NCI-H146 (cell line): ENCODE data around the gene COL6A3.
"Not testable (repeated sequence)": the region's sequence is repeated elsewhere in the genome, so short reads cannot be mapped to it uniquely, and the experiment has no call there.

Experiments
- DNase-seq: peaks from one replicate; lab custom pipeline; 2025; lab: John Stamatoyannopoulos, UW

Gene COL6A3

DNA sequence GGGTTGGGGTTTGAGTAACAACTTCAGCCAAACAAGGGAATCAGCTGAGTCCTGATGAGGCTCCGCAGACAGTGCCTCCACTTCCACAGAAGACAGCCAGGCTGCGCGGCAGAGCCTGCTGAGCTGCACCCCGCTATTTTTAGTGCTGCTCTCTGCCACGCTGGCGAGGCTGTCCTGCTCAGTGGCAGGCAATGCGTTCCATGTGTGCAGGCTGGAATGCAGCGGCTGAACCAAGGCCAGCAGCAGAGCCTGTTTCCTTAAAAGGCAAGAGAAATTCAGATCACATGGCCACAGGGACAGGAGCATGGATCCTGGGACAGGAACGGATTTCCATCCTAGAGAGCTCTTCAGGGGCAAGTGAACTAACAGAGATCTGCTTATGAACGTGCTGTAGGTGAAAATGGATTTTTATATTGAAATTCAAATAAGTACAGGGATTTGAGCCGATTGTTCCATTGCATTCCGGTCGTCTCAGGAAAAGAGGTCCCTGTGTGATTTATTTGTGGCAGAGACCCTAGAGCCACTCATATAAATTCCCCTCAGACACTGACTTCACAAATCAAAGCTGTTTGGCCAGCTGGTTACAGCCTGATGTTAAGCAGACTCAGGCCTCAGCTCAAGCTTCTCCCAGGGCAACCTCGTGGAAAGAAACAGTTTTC is 98.7 kb downstream of the COL6A3 start:
- no peak for DNase-seq

DNA sequence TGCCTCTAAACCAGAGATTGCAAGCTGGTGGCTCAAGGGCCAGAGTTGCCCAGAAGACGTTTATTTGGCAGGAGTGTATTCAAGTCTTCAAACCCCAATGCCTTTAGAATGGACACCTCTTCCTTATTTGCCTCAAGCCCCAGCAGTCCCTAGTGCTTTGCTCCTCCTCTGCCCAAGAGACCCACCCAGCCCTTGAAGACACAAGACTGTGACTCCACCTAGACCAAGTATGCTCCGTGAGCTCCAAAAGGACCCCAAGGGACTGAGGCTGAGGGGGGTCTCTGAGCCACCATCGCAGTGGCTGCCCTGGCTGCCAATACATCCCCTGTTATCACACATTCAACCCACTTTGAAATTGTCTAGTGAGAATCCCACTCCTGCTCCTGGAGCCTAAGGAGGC is 99.3 kb downstream of the COL6A3 start:
- DNase-seq: no peak

DNA sequence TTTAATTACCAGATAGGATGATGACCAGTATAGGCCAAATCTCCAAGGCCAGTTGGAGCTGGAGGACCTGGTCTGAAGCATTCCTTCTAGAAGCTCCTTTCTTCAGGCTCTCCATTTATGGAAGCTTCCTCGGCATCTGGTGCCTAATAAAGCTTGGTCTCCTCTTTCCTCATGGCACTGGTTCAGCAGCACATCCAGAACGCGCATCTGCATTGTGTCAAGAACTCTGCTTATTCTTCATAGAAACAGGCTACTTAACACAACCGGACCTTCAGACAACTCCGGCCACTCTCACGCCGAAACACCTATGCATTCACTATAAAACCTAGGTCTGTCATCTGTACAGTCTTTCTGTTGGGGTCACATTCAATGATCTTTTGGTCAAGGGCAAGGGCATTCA is 99.8 kb downstream of the COL6A3 start:
- no peak for DNase-seq

DNA sequence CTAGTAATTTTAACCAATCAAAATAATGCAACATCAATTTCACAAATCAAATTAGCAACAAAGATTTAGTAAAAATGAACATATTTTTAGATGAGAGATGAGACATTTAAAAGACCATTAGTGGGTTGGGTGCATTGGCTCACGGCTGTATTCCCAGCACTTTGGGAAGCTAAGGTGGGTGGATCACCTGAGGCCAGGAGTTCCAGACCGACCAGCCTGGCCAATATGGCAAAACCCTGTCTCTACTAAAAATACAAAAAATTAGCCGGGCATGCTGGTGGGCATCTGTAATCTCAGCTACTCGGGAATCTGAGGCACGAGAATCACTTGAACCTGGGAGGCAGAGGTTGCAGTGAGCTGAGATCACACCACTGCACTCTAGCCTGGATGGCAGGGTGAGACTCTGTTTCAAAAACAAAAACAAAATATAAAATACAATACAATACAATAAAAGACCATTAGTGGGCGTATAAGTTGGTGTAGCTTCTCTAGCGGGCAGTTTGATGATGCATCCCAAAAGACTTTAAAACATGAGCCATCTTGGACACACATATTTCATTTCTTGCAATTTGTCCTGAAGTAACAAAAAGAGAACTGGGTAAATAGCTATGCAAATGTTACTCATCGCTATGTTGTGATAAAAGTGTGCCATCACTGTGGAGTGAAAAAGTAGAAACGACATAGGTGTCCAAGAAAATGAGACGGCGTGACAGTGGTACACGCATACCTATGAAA is 101.8 kb downstream of the COL6A3 start:
- no peak for DNase-seq

DNA sequence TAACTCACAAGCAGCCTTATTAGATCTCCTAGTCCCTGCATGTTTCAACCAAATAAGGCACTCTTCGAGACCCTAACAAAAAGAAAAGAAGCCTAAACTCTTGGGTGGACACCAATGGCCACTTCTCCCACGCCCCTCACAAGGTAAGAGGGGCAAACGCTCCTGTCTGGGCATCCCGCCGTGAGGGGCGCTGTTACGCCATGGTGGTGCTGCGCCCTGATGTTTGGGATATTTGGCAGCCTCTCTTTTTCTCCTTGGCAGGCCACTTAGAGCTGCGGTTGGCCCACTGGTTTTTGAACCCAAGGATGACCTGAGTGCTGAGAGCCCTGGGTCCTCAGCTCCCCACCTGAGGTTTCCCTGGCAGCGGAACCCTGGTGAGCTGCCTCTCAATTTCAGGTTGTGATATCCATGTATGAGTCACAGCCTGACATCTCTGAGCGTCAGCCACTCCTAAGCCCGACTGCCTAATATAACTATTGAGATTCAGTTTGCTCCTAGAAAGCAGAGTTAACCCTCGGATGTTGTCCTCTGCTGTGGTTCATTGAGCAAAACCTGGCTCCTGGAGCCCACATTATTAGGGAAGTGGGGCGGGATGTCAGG is 103.3 kb downstream of the COL6A3 start:
- DNase-seq: no peak

DNA sequence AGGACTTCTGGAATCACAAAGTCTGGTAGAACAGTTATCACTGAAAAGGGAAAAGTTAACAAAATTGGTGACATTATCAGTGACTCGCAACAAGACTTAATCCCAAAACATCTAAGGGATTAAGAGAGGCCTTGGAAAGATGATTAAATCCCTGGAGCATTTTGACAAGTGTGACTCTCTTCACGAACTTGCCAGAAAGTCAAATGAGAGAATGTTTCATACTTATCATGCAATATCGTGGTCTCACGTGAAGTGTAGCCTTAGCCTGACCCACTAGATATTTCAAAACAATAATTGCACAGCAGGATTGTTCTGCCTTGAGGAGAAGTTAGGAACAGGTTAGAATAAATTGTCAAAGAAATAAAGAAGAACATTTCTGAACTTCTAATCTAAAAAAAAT is 104.5 kb downstream of the COL6A3 start:
- no peak for DNase-seq

DNA sequence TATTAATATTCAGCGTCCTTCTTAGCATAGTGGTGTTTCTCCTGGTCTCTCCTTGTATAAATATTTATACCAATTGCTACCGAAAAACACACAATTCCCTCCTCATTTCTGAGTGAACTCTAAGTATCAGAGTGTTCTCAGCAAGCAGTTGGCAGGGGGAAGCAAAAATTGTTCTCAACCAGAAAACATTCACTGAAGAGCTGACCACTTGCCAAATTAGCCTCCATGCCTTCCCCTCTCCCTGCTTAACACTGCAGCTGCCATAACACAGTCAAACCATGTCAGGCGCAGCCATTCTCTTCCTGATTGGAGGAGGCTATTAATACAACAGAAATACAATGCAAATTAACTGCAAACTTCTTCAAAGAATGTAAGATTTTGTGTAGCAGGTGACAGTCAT is 105.0 kb downstream of the COL6A3 start:
- no peak for DNase-seq

DNA sequence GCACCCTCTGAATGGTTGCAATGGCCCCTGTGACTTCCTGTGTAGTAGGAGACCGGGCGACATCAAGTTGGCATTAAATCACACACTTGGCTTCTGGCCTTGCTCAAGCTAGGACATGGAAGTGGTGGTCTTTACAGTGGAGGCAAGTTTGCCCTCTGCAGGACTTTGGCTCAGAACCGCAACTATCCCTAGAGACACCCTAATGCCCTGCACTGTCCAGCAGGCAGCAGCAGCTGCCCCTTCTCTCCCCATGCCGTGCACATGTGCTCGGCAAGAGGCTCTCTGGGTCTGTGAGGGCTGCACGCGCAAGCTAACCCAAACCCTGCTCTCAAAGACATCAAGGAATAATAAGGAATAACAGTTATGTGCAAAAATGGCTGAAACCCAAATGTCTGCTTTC is 106.5 kb downstream of the COL6A3 start:
- no peak for DNase-seq

DNA sequence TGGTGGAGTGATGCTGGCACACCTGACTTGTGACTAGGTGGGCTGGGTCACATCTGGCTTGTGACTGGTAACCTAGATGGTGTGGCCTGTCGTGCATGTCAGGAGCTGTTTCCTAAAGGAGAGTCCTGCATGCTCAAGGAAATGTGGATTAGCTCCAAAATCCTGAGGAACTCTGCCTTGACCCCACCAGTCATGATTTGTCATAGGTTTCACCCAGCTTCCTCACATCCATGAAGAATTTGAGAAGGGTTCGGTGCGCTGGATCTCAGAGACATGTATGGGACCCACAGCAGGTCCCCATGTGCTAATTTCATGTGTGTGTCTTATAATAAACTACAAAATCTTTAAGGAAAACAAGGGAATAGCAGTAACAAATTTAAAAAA is 107.2 kb downstream of the COL6A3 start:
- DNase-seq: no peak

DNA sequence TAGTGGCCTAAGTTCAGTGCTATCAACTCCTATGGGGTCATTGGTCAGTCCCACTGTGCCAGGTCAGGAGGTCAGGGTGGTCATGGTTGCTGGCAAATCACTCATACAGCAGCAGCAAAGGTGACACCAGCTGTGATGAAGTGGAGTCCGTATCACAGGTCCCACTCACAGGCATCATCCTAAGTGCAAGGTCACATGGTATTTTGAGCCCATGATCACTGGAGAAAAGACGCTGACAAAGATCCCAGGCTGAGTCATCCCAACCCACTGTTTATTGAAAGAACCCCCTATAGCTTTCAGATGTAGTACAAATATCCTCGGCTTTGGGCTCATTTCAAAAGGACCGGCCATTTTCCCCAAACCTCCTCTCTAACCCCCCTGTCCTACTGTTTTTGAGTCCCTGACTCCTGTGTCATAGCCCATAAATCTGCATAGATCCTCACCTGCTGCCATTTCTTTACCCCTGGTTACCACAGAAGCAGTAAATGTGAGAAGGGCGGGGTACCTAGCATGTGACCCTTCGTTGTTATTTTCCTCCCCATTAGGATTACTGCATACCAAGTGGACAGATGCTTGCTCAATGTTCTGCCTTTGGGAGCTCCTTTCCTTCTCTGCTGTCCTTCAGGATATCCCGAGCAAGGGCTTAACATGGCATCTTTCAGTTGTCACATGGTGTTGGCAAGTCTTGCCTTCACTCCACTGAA is 107.7 kb downstream of the COL6A3 start:
- no peak for DNase-seq

DNA sequence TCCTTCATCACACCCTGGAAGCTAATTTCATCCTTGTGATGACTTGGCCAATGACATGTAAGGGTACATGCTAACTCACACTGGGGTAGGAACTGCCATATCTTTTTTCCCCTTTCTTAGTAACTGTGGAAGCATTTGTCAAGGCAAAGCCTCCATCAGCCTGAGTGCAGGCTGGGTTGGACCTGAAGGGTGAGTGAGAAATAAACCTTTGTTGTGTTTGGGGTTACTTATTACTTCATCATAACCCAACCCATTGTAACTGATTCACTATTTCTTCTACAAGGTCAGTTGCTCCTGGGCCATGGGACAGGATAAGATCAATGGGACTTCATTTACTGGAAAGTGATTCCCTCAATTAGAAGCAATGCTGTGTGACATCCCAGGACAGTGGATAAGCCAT is 108.4 kb downstream of the COL6A3 start:
- DNase-seq: no peak

DNA sequence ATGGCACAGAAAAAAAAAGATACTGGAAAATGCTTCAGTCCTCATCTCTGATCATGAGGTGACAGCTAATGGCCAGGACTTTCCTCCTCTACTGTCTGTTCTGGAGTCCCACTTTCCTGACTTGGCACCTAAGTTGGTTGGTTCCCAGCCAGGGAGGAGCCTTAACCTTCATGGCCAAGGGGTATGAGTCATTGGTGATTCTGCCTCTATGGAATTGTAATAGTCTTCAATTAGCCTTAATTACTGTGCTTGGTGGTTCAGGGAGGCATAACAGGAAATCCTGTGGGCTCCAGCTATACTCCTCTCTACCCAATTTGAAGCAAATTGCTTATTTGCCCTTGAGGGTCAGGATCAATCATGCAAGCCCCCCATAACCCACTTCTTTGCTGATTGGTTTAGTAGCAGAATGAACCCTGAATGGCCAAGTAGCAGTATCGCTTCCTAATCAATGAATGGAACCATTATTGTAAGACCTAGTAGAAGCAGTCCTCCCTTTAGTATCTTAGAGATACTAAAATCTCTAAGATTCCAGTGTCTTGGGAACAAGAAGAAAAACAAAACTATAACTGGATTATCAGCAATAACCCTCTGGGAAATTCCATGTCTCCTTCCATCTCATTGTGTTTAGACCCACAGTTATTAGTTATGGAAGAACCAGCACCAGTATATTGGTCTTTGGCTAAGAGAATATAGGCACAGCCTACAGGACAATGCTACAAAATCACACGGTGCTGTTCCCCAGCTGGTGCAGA is 109.0 kb downstream of the COL6A3 start:
- DNase-seq: no peak

DNA sequence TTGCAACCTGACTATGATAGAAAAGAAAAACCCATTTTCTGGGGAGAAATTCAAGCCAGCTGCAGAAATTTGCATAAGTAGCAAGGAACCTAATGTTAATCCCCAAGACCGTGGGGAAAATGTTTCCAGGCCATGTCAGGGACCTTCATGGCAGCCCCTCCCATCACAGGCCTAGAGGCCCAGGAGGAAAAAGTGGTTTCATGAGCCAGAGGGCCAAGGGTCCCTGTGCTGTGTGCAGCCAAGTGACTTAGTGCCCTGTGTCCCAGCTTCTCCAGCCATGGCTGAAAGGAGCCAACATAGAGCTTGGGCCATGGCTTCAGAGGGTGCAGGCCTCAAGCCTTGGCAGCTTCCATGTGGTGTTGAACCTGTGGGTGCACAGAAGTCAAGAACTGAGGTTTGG is 110.7 kb downstream of the COL6A3 start:
- not testable (repeated sequence) for DNase-seq

DNA sequence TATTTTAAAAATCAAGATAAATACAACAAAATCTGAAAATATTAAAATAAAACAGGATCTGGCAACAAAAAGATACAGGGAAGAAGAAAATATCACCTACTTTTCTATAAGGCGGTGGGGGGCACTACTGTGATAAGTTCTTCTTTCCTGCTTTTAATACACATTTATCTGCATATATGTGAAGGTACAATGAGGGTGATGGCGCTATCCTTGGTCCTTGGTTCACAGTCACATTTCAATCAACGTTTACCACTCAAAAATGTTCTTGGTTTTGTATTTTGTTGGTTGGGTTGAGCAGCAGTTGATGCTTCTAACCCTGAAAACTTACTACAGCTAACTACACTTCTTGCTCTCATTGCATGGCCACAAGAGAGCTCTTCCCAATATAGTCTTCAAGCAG is 112.4 kb downstream of the COL6A3 start:
- no peak for DNase-seq

DNA sequence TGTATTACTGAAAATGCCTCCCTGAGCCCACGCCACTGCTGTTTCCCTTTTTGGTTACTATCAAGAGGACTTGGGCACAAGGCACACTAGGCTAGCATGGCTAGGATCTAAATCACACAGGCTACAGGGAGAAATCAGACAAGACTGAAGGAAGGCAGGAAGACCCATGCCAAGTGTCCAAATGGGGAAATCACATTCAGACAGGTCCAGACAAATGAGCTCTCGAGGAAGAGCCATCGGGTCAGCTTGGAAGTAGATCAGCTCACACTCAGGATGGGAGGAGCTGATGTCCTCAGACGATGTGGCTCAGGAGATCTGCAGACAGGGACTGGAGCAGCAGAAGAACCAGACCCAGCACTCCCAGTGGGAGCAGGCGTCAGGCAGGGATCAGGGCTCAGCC is 113.2 kb downstream of the COL6A3 start:
- DNase-seq: no peak

DNA sequence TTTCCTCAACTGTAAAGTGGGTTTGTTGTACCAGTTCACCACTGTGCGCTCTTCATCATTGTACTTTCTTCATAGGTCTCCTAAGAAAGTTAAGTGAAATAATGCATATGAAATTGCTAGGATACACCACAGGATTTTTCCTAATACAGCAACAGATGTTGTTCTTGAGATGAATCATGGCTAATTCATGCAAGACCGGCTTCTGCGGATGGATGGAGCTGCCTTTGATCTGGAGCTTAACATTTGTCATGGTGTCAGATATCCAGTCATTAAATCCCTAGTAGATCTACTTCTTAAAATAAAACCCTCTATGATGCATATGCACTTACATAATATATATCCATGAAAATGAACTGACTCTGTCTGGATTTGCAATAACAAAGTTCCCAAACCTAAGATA is 114.1 kb downstream of the COL6A3 start:
- DNase-seq: no peak

DNA sequence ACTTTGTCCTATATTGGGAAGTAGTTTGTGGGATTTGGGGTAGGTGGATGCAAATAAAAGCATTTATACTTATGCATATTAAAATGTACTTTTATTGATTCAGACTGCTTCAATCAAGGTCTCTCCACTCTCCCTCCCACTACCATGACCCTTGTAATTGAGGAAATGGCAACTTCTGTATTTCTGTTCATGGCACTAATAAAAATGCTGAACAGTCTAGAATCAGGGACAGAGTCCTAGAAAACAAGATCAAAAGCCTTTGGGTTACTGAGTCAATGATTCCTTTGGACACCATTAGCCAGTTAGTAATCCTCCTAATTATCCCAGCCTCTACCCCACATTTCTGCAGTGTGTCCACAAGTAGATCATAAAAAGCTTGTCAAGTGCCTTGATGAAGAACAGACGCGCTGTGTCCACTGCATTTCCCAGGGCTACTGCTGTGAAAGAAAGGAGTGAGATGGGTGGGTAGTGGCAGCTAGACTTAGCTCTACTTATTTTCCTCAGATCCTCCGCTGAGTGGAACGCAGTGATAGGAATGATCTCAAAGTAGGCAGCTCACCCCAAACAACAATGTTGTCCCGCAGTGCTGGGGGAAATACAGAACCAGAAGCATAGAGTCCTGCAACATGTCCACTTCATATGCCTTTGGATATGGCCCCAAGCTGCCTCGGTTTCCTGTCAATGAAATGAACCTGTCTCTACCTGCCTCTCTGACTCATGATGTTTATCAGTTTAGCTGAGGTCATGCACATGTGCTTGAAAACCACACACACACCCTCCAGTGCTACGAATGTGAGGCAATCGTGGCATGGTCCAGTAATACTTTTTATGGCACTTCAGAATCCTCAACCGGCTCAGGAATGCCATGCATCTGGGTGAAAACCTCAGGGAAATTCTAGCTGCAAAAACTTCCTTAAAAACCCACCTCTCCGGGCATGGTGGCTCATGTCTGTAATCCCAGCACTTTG is 115.5 kb downstream of the COL6A3 start:
- DNase-seq: no peak

DNA sequence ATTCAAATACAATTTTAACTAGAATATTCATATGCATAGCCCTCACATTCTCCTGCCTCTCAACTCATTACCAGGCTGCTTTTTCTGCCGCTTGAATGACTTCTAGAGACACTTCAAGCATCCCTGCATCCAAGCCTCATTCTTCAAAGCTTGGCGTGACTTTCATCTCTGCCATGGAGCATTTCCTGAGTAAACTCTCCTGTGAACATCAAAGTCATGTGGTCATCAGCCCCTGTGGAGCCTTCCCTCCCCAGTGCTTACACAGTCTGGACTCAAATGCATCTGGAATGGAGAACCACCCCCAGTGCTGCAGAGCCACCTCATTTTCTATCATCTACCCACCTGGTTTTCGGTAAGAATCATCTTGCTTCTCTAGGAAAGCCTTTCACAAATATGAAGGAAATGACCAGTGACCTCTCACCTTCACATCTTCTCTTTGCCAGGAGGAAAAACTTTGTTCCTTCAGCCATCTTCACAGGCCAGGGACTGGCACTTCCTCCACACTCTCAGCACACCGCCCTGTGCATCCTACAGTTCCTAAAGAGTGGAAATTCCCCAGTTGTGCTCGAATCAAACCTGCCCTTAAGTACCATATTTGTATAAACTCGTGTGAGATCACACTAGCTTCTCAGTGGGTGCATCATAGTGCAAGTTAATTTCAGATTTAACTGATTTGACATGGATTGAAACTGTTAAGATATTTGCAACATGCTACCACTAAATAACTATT is 116.4 kb downstream of the COL6A3 start:
- no peak for DNase-seq

DNA sequence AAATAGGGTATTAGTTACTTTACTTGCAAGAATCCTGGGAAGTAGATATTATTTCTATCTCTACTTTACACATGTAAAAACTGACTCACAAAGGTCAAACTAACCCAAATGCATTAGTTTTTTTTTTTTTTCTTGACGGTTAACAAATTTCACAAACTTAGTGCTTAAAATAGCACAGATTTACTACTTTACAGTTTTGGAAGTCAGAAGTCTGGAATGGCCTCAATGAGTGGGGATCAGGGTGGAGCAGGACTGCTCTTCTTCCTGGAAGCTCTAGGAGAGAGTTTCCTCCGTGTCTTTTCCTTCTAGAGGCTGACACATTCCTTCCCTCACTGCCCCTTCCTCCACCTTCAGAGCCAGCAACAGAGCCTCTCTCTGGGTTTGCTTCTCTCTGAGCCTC is 117.2 kb downstream of the COL6A3 start:
- DNase-seq: no peak

DNA sequence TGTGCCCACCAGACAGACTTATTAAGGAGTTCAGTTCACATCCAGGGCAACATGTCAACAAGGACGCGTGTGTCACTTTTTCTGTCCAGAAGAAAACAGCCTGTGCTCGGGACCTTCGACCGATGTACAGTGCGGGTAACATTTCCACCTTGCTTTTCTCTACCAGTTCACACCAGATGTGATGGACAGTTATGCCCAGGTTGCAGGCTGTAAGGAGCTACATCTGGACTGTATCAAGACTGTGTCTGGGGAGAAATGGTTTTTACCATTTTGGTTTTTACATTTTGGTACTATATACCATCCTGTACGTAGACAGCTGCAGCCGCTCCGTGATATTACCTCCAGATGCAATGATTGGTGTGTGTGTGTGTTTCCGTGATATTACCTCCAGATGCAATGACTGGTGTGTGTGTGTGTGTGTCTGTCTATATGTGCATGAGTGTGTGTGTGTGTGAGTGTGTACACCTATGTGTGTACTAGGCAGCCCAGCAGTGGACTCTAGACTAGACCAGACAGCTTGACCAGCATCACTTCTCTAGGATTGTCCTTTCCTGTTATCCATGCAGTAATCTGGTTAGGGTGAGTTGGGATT is 118.0 kb downstream of the COL6A3 start:
- no peak for DNase-seq
